H9 (cell line): ENCODE data around the gene EXOC3. TPM values are rescaled to one million over a fixed set of nuclear protein-coding genes. Genes with fewer than 3 reads are reported as not detected.

Experiments
- DNase-seq: peaks from one replicate; pipeline ENCODE4 v3.0.0-alpha.2; 2017
- H2AFZ ChIP-seq: one replicate; pipeline ENCODE4 v1.6.1; 2013; ENCODE audit warnings: mild to moderate bottlenecking, low read length, control low read depth, moderate library complexity
- H2AK5ac ChIP-seq: 2 replicates; pipeline ENCODE4 v1.6.1; 2013; ENCODE audit warnings: low read length, control low read depth, mixed read lengths; ENCODE audit not compliant: insufficient read length
- H2BK120ac ChIP-seq: one replicate; pipeline ENCODE4 v1.6.1; 2013; ENCODE audit warnings: low read depth, mild to moderate bottlenecking, low read length, control low read depth, inconsistent platforms; ENCODE audit not compliant: poor library complexity, severe bottlenecking
- H2BK12ac ChIP-seq: 2 replicates; pipeline ENCODE4 v1.6.1; 2013; ENCODE audit warnings: low read length, control low read depth, mixed read lengths, low read depth; ENCODE audit not compliant: insufficient read length
- H2BK15ac ChIP-seq: 2 replicates; pipeline ENCODE4 v1.6.1; 2013; ENCODE audit warnings: low read depth, low read length, control low read depth
- H2BK20ac ChIP-seq: one replicate; pipeline ENCODE4 v1.6.1; 2013; ENCODE audit warnings: low read depth, mild to moderate bottlenecking, low read length, control low read depth, inconsistent platforms; ENCODE audit not compliant: poor library complexity, severe bottlenecking
- H2BK5ac ChIP-seq: 2 replicates; pipeline ENCODE4 v1.6.1; 2013; ENCODE audit warnings: low read length, control low read depth, mixed read lengths; ENCODE audit not compliant: insufficient read length
- H3K14ac ChIP-seq: 2 replicates; pipeline ENCODE4 v1.6.1; 2013; ENCODE audit warnings: low read length, control low read depth; ENCODE audit not compliant: insufficient read depth
- H3K18ac ChIP-seq: 2 replicates; pipeline ENCODE4 v1.6.1; 2013; ENCODE audit warnings: low read depth, mild to moderate bottlenecking, mixed read lengths, low read length, control low read depth; ENCODE audit not compliant: insufficient read length
- H3K23ac ChIP-seq: 2 replicates; pipeline ENCODE4 v1.6.1; 2013; ENCODE audit warnings: low read length, control low read depth, mixed read lengths, low read depth; ENCODE audit not compliant: insufficient read length
- H3K23me2 ChIP-seq: 2 replicates; pipeline ENCODE4 v1.6.1; 2013; ENCODE audit warnings: low read depth, mild to moderate bottlenecking, mixed read lengths, low read length, control low read depth; ENCODE audit not compliant: insufficient read length, poor library complexity, severe bottlenecking
- H3K27ac ChIP-seq: 2 replicates; pipeline ENCODE4 v1.5.1; 2013; ENCODE audit warnings: low read length, control low read depth, mixed read lengths, low read depth; ENCODE audit not compliant: insufficient read length
- H3K27me3 ChIP-seq: 2 replicates; pipeline ENCODE4 v1.6.1; 2013; ENCODE audit warnings: low read length, control low read depth, inconsistent platforms; ENCODE audit not compliant: insufficient read depth
- H3K4ac ChIP-seq: 2 replicates; pipeline ENCODE4 v1.6.1; 2013; ENCODE audit warnings: low read depth, mild to moderate bottlenecking, control low read depth, inconsistent platforms, low read length, moderate library complexity
- H3K4me1 ChIP-seq: 2 replicates; pipeline ENCODE4 v1.6.1; 2013; ENCODE audit warnings: low read length, control low read depth, inconsistent platforms; ENCODE audit not compliant: insufficient read depth
- H3K4me2 ChIP-seq: 2 replicates; pipeline ENCODE4 v1.6.1; 2013; ENCODE audit warnings: low read length, control low read depth, mixed read lengths; ENCODE audit not compliant: insufficient read length, insufficient read depth
- H3K56ac ChIP-seq: 2 replicates; pipeline ENCODE4 v1.6.1; 2013; ENCODE audit warnings: low read depth, mild to moderate bottlenecking, mixed read lengths, low read length, control low read depth; ENCODE audit not compliant: insufficient read length
- H3K79me1 ChIP-seq: 2 replicates; pipeline ENCODE4 v1.6.1; 2013; ENCODE audit warnings: low read depth, mild to moderate bottlenecking, moderate library complexity, low read length, control low read depth, inconsistent platforms; ENCODE audit not compliant: insufficient read depth, poor library complexity, severe bottlenecking
- H3K79me2 ChIP-seq: 2 replicates; pipeline ENCODE4 v1.6.1; 2013; ENCODE audit warnings: low read length, control low read depth, inconsistent platforms; ENCODE audit not compliant: insufficient read depth
- H3K9ac ChIP-seq: 2 replicates; pipeline ENCODE4 v1.6.1; 2013; ENCODE audit warnings: low read length, control low read depth, mixed read lengths; ENCODE audit not compliant: insufficient read length; ENCODE audit errors: extremely low read depth
- H3K9me3 ChIP-seq: one replicate; pipeline ENCODE4 v1.6.1; 2013; ENCODE audit warnings: low read depth, low read length, inconsistent platforms; ENCODE audit not compliant: control insufficient read depth
- H3T11ph ChIP-seq: one replicate; pipeline ENCODE4 v1.6.1; 2013; ENCODE audit warnings: mild to moderate bottlenecking, low read length, control low read depth, inconsistent platforms
- H4K20me1 ChIP-seq: one replicate; pipeline ENCODE4 v1.6.1; 2013; ENCODE audit not compliant: control insufficient read depth, insufficient read length, insufficient read depth
- H4K5ac ChIP-seq: 2 replicates; pipeline ENCODE4 v1.6.1; 2013; ENCODE audit warnings: low read depth, mild to moderate bottlenecking, mixed read lengths, low read length, control low read depth; ENCODE audit not compliant: insufficient read length
- H4K8ac ChIP-seq: replicated peaks from 2 replicates; pipeline ENCODE4 v1.6.1; 2013; ENCODE audit warnings: low read length, control low read depth, mixed read lengths, low read depth; ENCODE audit not compliant: insufficient read length
- H4K91ac ChIP-seq: 2 replicates; pipeline ENCODE4 v1.6.1; 2013; ENCODE audit warnings: low read depth, mild to moderate bottlenecking, moderate library complexity, mixed read lengths, low read length, control low read depth; ENCODE audit not compliant: insufficient read length
- H3K27ac Mint-ChIP-seq, 3 experiments: 2 replicates in 2 of 3; 3 replicates in 1 of 3; pipeline ENCODE4 v1.8.0; 2020 to 2021; ENCODE audit warnings: mixed read lengths in 3 of 3, mild to moderate bottlenecking in 1 of 3, moderate library complexity in 1 of 3
- H3K27me3 Mint-ChIP-seq: 2 replicates; pipeline ENCODE4 v1.8.0; 2021; ENCODE audit warnings: low read depth, mild to moderate bottlenecking, moderate library complexity, mixed read lengths
- H3K36me3 Mint-ChIP-seq, 3 experiments: 2 replicates in 2 of 3; 3 replicates in 1 of 3; pipeline ENCODE4 v1.8.0; 2020 to 2021; ENCODE audit warnings: low read depth in 3 of 3, mixed read lengths in 3 of 3; ENCODE audit not compliant: insufficient read depth in 1 of 3
- H3K4me1 Mint-ChIP-seq, 2 experiments: 2 replicates each; pipeline ENCODE4 v1.8.0; 2020; ENCODE audit warnings: mixed read lengths in 2 of 2
- H3K4me3 Mint-ChIP-seq, 2 experiments: 2 replicates in 1 of 2; 3 replicates in 1 of 2; pipeline ENCODE4 v1.8.0; 2020 to 2021; ENCODE audit warnings: mild to moderate bottlenecking in 2 of 2, mixed read lengths in 2 of 2, moderate library complexity in 1 of 2
- H3K9me3 Mint-ChIP-seq, 2 experiments: 2 replicates in 1 of 2; 3 replicates in 1 of 2; pipeline ENCODE4 v1.8.0; 2020; ENCODE audit warnings: mild to moderate bottlenecking in 2 of 2, mixed read lengths in 2 of 2, moderate library complexity in 1 of 2
- WGBS: extraction: QIAGEN DNeasy Blood & Tissue Kit; methylation state at CpG from one replicate; pipeline ENCODE4 v1.1.7; 2013; ENCODE audit warnings: missing lambda C conversion rate, low lambda C conversion rate, mixed read lengths; ENCODE audit not compliant: insufficient read length; ENCODE audit errors: extremely low coverage; 5-methylcytosine and 5-hydroxymethylcytosine counted together
- total RNA-seq: library from RNA; stranded (reverse); gene quantifications from 2 replicates; pipeline ENCODE4 v1.2.1, GENCODE V29; 2021
- TF ChIP-seq, protein P1 (sequence below): fragments of 200-600 bp; sonication (generic); conservative IDR thresholded peaks from 3 replicates; pipeline ENCODE4 v1.8.0; 2021; ENCODE audit warnings: antibody characterized with exemption, mild to moderate bottlenecking

The EXOC3 gene
- total RNA-seq, 1 experiment from 2014 or later, result 36.7 TPM

DNA sequence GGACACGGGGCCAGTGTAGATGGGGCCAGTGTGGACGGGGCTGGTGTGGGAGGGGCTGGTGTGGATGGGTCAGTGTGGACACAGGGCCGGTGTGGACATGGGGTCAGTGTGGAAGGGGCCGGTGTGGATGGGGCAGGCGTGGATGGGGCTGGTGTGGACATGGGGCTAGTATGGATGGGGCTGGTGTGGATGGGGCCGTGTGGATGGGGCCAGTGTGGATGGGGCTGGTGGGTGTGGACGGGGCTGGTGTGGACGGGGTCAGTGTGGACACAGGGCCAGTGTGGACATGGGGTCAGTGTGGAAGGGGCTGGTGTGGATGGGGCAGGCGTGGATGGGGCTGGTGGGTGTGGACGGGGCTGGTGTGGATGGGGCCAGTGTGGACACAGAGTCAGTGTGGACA, 57.5 kb downstream of the EXOC3 start:
- no peak overlapping the region for H3K4me2 ChIP-seq
- peaks cover 5 to 8% of the 10 kb centered on the region in 2 experiments; a peak in 3 of 4 replicates for H3K4me1 Mint-ChIP-seq
- H4K5ac ChIP-seq, result no peak overlapping the region
- peaks cover 14% of the 10 kb centered on the region; the same call in 1 of the 2 replicates for H3K27me3 ChIP-seq
- no peaks in the 10 kb centered on the region for H3K79me1 ChIP-seq
- no peak overlapping the region for H2BK5ac ChIP-seq
- peaks cover 58% of the 10 kb centered on the region for H3K27me3 Mint-ChIP-seq
- TF ChIP-seq, protein P1, sequence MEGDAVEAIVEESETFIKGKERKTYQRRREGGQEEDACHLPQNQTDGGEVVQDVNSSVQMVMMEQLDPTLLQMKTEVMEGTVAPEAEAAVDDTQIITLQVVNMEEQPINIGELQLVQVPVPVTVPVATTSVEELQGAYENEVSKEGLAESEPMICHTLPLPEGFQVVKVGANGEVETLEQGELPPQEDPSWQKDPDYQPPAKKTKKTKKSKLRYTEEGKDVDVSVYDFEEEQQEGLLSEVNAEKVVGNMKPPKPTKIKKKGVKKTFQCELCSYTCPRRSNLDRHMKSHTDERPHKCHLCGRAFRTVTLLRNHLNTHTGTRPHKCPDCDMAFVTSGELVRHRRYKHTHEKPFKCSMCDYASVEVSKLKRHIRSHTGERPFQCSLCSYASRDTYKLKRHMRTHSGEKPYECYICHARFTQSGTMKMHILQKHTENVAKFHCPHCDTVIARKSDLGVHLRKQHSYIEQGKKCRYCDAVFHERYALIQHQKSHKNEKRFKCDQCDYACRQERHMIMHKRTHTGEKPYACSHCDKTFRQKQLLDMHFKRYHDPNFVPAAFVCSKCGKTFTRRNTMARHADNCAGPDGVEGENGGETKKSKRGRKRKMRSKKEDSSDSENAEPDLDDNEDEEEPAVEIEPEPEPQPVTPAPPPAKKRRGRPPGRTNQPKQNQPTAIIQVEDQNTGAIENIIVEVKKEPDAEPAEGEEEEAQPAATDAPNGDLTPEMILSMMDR, result no peak
- no peak overlapping the region for H3T11ph ChIP-seq
- no peak overlapping the region for H2BK12ac ChIP-seq
- H3K9me3 ChIP-seq, result no peaks in the 10 kb centered on the region
- no peak overlapping the region; the same call in 1 of the 2 replicates for H3K14ac ChIP-seq
- H2AK5ac ChIP-seq, result no peak overlapping the region
- no peaks in the 10 kb centered on the region for H4K20me1 ChIP-seq
- H3K56ac ChIP-seq, result no peak overlapping the region
- H2BK120ac ChIP-seq, result no peak overlapping the region
- H3K79me2 ChIP-seq, result no peaks in the 10 kb centered on the region
- H3K27ac ChIP-seq, result no peak overlapping the region
- no peak overlapping the region for H3K18ac ChIP-seq
- no peak overlapping the region for H4K91ac ChIP-seq
- no peak overlapping the region for H2AFZ ChIP-seq
- no peaks in the 10 kb centered on the region for H3K23me2 ChIP-seq
- no peak overlapping the region for H2BK20ac ChIP-seq
- no peak overlapping the region for H3K27ac Mint-ChIP-seq
- no peak for DNase-seq
- H3K9me3 Mint-ChIP-seq, result no peaks in the 10 kb centered on the region; a peak in 2 of 5 replicates
- H4K8ac ChIP-seq, result no peak overlapping the region
- no peak overlapping the region for H2BK15ac ChIP-seq
- no peaks in the 10 kb centered on the region; a peak in 1 of 7 replicates for H3K36me3 Mint-ChIP-seq
- H3K9ac ChIP-seq, result no peak overlapping the region
- no peaks in the 10 kb centered on the region; the same call in 1 of the 2 replicates for H3K4me1 ChIP-seq
- no peak overlapping the region for H3K23ac ChIP-seq
- H3K4ac ChIP-seq, result no peak overlapping the region
- H3K4me3 Mint-ChIP-seq, result no peak overlapping the region
- no CpG with 5 or more reads among the region's 10 CpGs for WGBS
